Fibroblast of lung (primary cell): ENCODE results near the gene CMTM4. TPM values are rescaled to one million over a fixed set of nuclear protein-coding genes. Genes with fewer than 3 reads are reported as not detected.
A peak's percentile ranks its signal among the peaks of the same experiment; 100 is the strongest.
"Not testable (repeated sequence)": the region's sequence is repeated elsewhere in the genome, so short reads cannot be mapped to it uniquely, and the experiment has no call there.

Source experiments
- DNase-seq, 2 donors: peaks; one replicate each; pipeline versions ENCODE4 v3.0.0 to v3.0.0-alpha.2; 2010; ENCODE audit warnings: low read depth in 2 of 2
- H2AFZ ChIP-seq: 2 replicates; pipeline ENCODE4 v1.5.1; 2012; ENCODE audit warnings: low read length, control low read depth, inconsistent platforms
- H3K27ac ChIP-seq: 2 replicates; pipeline ENCODE4 v1.5.1; 2011; ENCODE audit warnings: low read length, control low read depth; ENCODE audit not compliant: insufficient read depth
- H3K27me3 ChIP-seq: 2 replicates; pipeline ENCODE4 v1.5.1; 2011; ENCODE audit warnings: mild to moderate bottlenecking, low read length; ENCODE audit not compliant: control insufficient read depth, insufficient read depth
- H3K36me3 ChIP-seq: 2 replicates; pipeline ENCODE4 v1.5.1; 2011; ENCODE audit warnings: low read length; ENCODE audit not compliant: control insufficient read depth, insufficient read depth
- H3K4me1 ChIP-seq: 2 replicates; pipeline ENCODE4 v1.5.1; 2011; ENCODE audit warnings: low read length; ENCODE audit not compliant: control insufficient read depth, insufficient read depth; ENCODE audit errors: extremely low read depth
- H3K4me2 ChIP-seq: 2 replicates; pipeline ENCODE4 v1.5.1; 2011; ENCODE audit warnings: low read length, control low read depth; ENCODE audit not compliant: insufficient read depth; ENCODE audit errors: extremely low read depth
- H3K4me3 ChIP-seq, 4 experiments: fragments of 200-600 bp in 1 of 4; sonication (generic) in 1 of 4; replicated peaks in 1 of 4; 2 replicates each; pipeline ENCODE4 v1.5.1; 2011 to 2016; ENCODE audit warnings: low read length in 4 of 4, low read depth in 3 of 4, mild to moderate bottlenecking in 3 of 4, control low read depth in 2 of 4, inconsistent platforms in 1 of 4, mixed read lengths in 1 of 4; ENCODE audit not compliant: insufficient read depth in 1 of 4; ENCODE audit errors: control extremely low read depth in 1 of 4
- H3K79me2 ChIP-seq: 2 replicates; pipeline ENCODE4 v1.5.1; 2012; ENCODE audit warnings: mild to moderate bottlenecking, low read length, inconsistent platforms; ENCODE audit not compliant: control insufficient read depth, insufficient read depth
- H3K9ac ChIP-seq: 2 replicates; pipeline ENCODE4 v1.5.1; 2011; ENCODE audit warnings: mild to moderate bottlenecking, low read length, control low read depth; ENCODE audit not compliant: insufficient read depth
- H3K9me3 ChIP-seq: 2 replicates; pipeline ENCODE4 v1.5.1; 2012; ENCODE audit warnings: low read depth, low read length; ENCODE audit not compliant: control insufficient read depth, insufficient read depth
- H4K20me1 ChIP-seq: 2 replicates; pipeline ENCODE4 v1.5.1; 2011; ENCODE audit warnings: low read length; ENCODE audit not compliant: control insufficient read depth, insufficient read depth; ENCODE audit errors: extremely low read depth
- CTCF ChIP-seq, 2 donors: IDR thresholded peaks in 1 of 2; conservative IDR thresholded peaks in 1 of 2; 1 replicate in 1 of 2; 2 replicates in 1 of 2; pipeline ENCODE4 v1.5.1; 2011 to 2012; ENCODE audit warnings: low read length in 2 of 2, control low read depth in 1 of 2, inconsistent platforms in 1 of 2, low read depth in 1 of 2, mild to moderate bottlenecking in 1 of 2
- EZH2 ChIP-seq: IDR thresholded peaks from 2 replicates; pipeline ENCODE4 v1.5.1; 2012; ENCODE audit warnings: low read length, control low read depth, mild to moderate bottlenecking; ENCODE audit errors: missing control alignments
- polyA plus RNA-seq, 2 donors: library from polyadenylated mRNA; depleted of rRNA in 1 of 2; stranded (reverse) in 1 of 2; unstranded in 1 of 2; fragments of >200 nt; gene quantifications; 2 replicates each; pipeline ENCODE4 v1.2.1, GENCODE V29; 2011 to 2012; ENCODE audit warnings: missing spikeins in 1 of 2
- total RNA-seq: library from RNA; depleted of rRNA; stranded (reverse); fragments of >200 nt; gene quantifications from 2 replicates; pipeline ENCODE4 v1.2.1, GENCODE V29; 2014

The CMTM4 gene
- total and polyA plus RNA-seq, 2 donors (not counting 1 experiment from before 2014, with no cell fraction given) = 10.2 to 12.8 TPM

GRCh38 chr16:66687906-66688625 is 8.5 kb downstream of the CMTM4 start:
- Histone ChIP-seq H3K9me3 (no peaks in the 10 kb centered on the region), H3K4me3 (no peak overlapping the region), H3K9ac (no peak overlapping the region), H3K79me2 (no peaks in the 10 kb centered on the region), H3K4me2 (no peak overlapping the region), H4K20me1 (no peaks in the 10 kb centered on the region), H2AFZ (no peak overlapping the region), H3K36me3 (no peaks in the 10 kb centered on the region), H3K27me3 (no peaks in the 10 kb centered on the region), H3K4me1 (no peaks in the 10 kb centered on the region), H3K27ac (no peak overlapping the region)
- DNase-seq = no peak
- TF ChIP-seq CTCF (conservative IDR thresholded peaks at IDR 0.05 in 1 of 2, IDR thresholded peaks at IDR 0.05 in 1 of 2; ENCODE audit: low read depth in 1 of 2, low read length in 2 of 2) (no peak), EZH2 (no peak)

GRCh38 chr16:66685501-66686115 is 10.9 kb downstream of the CMTM4 start:
- not testable (repeated sequence) for H3K36me3 ChIP-seq, H3K27me3 ChIP-seq, H4K20me1 ChIP-seq, H3K79me2 ChIP-seq, H3K4me2 ChIP-seq, H3K9ac ChIP-seq, H3K4me1 ChIP-seq, H3K9me3 ChIP-seq, H3K27ac ChIP-seq, H2AFZ ChIP-seq, H3K4me3 ChIP-seq, DNase-seq

GRCh38 chr16:66682271-66682670 is 14.3 kb downstream of the CMTM4 start:
- Histone ChIP-seq H3K4me2 (peak overlapping the region; percentile 3), H3K27ac (no peak overlapping the region)
- DNase-seq = peak in 1 of 2 donors; percentile 60

More at GRCh38 chr16:66682271-66682670, 14.3 kb downstream of the CMTM4 start:
- H3K9ac ChIP-seq = no peak overlapping the region
- H3K27me3 ChIP-seq = no peaks in the 10 kb centered on the region
- TF ChIP-seq EZH2 = no peak
- no peak for TF ChIP-seq CTCF (conservative IDR thresholded peaks at IDR 0.05 in 1 of 2, IDR thresholded peaks at IDR 0.05 in 1 of 2; ENCODE audit: low read depth in 1 of 2, low read length in 2 of 2)
- H3K79me2 ChIP-seq = no peaks in the 10 kb centered on the region
- H3K4me1 ChIP-seq = no peaks in the 10 kb centered on the region
- H3K4me3 ChIP-seq = no peak overlapping the region
- no peak overlapping the region for H2AFZ ChIP-seq
- no peaks in the 10 kb centered on the region for H3K9me3 ChIP-seq
- H4K20me1 ChIP-seq = no peaks in the 10 kb centered on the region
- no peaks in the 10 kb centered on the region for H3K36me3 ChIP-seq
